Panc1 (cell line): ENCODE data around the gene ZNF236.

Experiments
- CTCF ChIP-seq: fragments of 450-650 bp; IDR thresholded peaks from 2 replicates; pipeline ENCODE4 v1.5.1; 2017; ENCODE audit warnings: mild to moderate bottlenecking
- POLR2AphosphoS5 ChIP-seq: IDR thresholded peaks from 2 replicates; pipeline ENCODE4 v1.6.1; 2012; ENCODE audit warnings: mild to moderate bottlenecking, low read depth, low read length, moderate library complexity

DNA sequence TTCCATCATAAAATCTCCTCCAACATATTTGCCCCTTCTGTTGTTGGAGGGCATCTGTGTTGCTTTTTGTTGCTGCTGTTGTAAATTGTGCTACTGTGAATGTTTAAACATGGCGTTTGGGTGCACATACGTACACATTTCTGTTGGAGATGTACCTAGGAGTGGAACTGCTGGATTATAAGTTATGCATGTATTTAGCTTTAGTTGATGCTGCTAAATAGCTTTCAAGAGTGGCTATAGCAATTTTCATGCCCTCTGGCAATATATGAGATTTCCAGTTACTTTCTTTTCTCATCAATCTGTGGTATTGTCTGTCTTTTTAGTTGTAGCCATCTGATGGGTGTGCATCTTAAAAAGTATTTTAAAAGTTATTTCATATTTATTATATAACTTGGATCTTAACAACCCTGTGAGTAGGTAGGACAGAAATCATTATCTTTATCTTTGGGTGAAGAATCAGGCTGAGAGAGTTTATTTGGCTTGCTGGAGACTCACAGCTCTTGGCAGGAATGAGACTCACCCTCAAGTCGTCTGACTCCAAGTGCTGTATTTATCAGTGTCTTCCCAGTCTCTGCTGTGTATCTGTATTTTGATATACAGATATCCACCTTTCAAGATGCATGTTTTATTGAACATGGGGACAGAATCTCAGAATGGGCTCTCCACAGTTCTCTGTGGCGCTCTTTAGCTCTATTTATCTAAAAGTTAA is 16.9 kb downstream of the ZNF236 start:
- TF ChIP-seq CTCF (no peak), POLR2AphosphoS5 (no peak)
